NCI-H1417 treated with DMSO at 0.1 percent for 48 hours (cell line): Measurements from ENCODE around the gene EP400.

Experiments used
- DNase-seq: peaks from one replicate; lab custom pipeline; 2025; lab: John Stamatoyannopoulos, UW

The EP400 gene

DNA sequence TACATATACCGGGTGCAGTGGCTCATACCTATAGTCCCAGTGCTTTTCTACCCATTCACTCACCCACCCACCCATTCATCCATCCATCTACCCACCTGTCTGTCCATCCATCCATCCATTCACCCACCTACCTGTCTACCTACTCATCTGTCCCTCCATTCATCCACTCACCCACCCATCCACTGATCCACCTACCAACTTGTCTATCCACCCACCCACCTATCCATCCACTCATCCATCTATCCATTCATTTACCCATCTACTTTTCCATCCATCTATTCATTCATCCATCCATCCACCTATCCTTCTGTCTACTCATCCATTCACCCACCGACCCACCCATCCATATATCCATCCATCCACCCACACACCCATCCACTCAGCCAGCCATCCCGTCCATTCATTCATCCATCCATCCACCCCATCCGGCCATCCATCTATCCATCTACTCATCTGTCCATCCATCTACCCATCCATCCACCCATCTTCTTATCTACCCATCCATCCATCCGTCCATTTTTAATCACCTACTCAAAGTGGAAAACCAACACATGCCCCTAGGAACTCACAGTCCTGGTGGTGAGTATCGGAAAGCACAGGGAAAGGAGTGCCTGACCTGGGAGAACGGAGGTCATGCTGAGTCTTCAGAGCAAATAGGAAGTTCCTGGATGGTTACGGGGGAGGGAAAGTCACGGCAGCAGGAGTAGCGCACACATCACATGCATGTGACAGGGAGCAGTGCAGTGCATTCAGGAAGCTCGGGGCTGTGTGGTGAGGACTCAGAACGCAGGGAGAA, 174.4 kb downstream of the EP400 start:
- DNase-seq: no peak

DNA sequence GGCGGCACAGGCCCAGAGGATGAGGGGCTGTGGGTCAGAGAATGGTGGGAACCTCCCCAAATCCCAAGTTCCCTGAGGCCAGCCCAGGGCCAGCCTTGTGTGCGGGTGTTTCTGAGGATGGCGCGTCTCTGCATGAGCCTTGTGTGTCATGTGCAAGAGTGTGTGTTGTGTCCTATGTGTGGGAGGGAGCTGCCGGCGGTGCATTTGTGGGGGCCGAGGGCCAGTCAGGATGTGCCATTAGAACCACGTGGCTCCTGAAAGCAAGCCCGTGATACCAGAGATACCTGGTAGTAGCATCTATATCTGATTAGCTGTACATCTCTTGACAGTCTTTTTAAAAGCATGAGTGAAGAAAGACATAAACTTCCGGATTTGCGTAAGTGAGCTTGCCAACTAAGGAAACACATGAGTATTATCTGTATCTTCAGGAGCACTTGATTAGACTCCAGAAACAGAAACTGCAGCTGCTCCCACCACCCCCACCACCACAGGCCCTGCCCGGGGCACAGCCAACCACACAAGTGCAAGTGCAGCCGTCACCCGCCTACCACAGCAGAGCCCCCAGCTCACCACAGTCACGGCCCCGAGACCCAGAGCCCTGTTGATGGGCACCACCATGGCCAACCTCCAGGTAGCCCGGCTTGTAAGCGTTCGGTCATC, 175.2 kb downstream of the EP400 start:
- DNase-seq: no peak

DNA sequence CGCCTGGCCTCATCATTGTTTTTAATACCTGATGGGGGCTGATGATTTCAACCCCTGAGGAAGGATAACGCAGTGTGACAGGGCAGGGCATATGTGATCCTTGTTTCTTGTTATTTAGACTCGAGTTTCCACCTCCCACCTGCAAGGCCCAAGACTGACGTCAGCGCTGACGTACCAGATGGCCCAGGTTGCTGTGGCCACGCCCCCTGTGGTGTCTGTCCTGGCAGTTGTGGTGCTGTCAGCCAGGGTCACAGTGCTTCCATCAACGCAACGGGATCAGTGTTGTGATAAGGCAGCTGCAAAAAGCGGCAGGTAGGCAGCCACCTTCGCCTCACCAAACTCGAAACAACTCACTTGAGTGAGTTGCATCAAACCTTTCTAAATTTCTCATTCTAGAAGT, 176.0 kb downstream of the EP400 start:
- DNase-seq: no peak

DNA sequence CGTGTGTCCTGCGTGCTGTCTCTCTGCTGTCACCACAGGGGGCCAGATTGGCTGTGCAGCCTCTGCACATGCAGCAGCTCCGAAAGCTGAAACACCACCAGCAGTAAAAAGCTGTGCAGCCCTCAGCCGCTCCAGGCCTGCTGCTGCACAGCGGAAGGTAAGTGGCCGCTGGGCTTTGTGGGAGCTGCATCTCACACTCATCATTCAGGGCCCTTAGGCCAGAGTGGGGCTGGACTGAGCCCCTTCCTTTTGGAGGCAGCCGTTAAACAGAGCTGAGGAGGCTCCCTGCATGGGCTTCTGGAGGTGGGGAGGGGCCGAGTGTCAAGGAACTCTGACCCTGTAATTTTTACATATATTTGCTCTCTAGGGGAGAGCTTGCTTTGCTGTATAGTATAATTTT, 177.3 kb downstream of the EP400 start:
- no peak for DNase-seq

DNA sequence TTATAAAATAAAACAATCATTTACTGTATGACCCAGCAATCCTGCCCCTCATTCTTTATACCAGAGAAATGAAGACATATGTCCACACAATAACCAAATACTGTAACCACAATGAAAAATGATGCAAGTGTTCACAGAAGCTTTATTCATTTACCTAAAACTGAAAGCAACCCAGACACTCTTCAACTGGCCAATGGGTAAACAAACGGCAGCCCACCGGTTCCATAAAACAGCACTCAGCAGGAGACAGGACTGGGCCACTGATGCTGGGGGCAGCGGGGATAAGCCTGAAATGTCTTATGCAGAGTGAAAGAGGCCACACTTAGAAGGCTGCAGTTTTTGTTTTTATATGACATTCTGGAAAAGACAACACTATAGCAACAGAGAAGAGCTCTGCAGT, 179.3 kb downstream of the EP400 start:
- no peak for DNase-seq

DNA sequence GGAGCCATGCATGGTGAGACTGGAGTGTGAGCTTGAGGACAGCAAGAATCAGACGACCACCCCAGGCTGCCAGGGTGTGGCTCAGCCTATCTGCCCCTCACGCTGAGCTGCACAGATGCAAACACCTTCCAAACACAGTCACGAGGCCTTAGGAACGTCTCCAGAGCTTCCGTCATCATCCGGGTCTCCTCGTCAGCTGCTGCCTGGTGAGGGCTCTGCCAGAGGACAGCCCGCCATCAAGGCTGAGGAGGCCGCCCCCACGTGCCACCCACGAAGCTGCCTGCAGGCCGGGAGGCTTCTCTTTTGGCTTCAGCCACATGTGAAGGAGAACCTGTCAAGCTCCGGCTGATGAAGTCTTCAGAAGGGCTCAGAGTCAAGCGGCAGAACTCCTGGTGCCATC, 180.9 kb downstream of the EP400 start:
- no peak for DNase-seq
